HCT116 (cell line): Measurements from ENCODE around the gene SSR2. TPM values are rescaled to one million over a fixed set of nuclear protein-coding genes. Genes with fewer than 3 reads are reported as not detected.

Experiments
- ATAC-seq: fragments of 200-7000 bp; cut with Tn5 transposase; 2 replicates; pipeline ENCODE4 v1.9.1; 2020; ENCODE audit warnings: mild to moderate bottlenecking, moderate library complexity
- BruUV-seq: library from RNA; stranded (reverse); fragments of 400-500 nt; replicated peaks from 2 replicates; lab custom pipeline; 2021; lab: Mats Ljungman, UMichigan
- CTCF ChIA-PET: fragments of 300-600 bp; sonication (Branson Sonifier 250); formaldehyde crosslinking; loops from one replicate; lab custom pipeline; 2021; ENCODE audit warnings: antibody characterized with exemption; lab: Charles Lee
- POLR2A ChIA-PET: fragments of 300-600, 350-600 bp; sonication (Branson Sonifier 250); formaldehyde crosslinking; loops from one replicate; lab custom pipeline; 2021; ENCODE audit warnings: antibody characterized with exemption; lab: Charles Lee
- RAD21 ChIA-PET, 2 experiments: fragments of 300-600 bp; sonication (Branson Sonifier 250); formaldehyde crosslinking; loops; one replicate each; lab custom pipeline; 2023; ENCODE audit warnings: low total read pairs in 2 of 2; ENCODE audit not compliant: uncharacterized antibody in 2 of 2, unreplicated experiment in 2 of 2, low non-redundant PET in 1 of 2; lab: Charles Lee
- DNase-seq: peaks from one replicate; pipeline ENCODE4 v3.0.0-alpha.2; 2010; ENCODE audit warnings: low read depth, low spot score
- H2AFZ ChIP-seq: fragments of 200-600 bp; shearing (Covaris generic), sonication (generic); 2 replicates; pipeline ENCODE4 v1.6.1; 2017; ENCODE audit warnings: low read depth, mixed run types, mixed read lengths, antibody characterized with exemption, low read length; ENCODE audit not compliant: poor library complexity, severe bottlenecking
- H3K27ac ChIP-seq: 2 replicates; pipeline ENCODE4 v1.5.1; 2012; ENCODE audit warnings: low read depth, low read length
- H3K27me3 ChIP-seq: fragments of 200-600 bp; sonication (generic); 2 replicates; pipeline ENCODE4 v1.6.1; 2016; ENCODE audit warnings: mixed run types, low read length, mixed read lengths; ENCODE audit not compliant: insufficient read depth
- H3K36me3 ChIP-seq, 2 experiments: fragments of 200-500 bp in 1 of 2; fragments of 200-600 bp in 1 of 2; sonication (Bioruptor generic) in 1 of 2; sonication (generic) in 1 of 2; 2 replicates each; pipeline versions ENCODE4 v1.5.1 to v1.6.1; 2014 to 2016; ENCODE audit warnings: low read length in 2 of 2, inconsistent platforms in 1 of 2, mixed read lengths in 1 of 2, mixed run types in 1 of 2; ENCODE audit not compliant: insufficient read depth in 2 of 2, control insufficient read depth in 1 of 2
- H3K4me1 ChIP-seq, 2 experiments: fragments of 200-600 bp in 1 of 2; sonication (generic) in 1 of 2; 2 replicates each; pipeline versions ENCODE4 v1.5.1 to v1.6.1; 2012 to 2017; ENCODE audit warnings: low read length in 2 of 2, inconsistent platforms in 1 of 2, mild to moderate bottlenecking in 1 of 2, mixed read lengths in 1 of 2, mixed run types in 1 of 2, moderate library complexity in 1 of 2; ENCODE audit not compliant: insufficient read depth in 2 of 2, control insufficient read depth in 1 of 2
- H3K4me2 ChIP-seq: fragments of 200-600 bp; sonication (generic); 2 replicates; pipeline ENCODE4 v1.6.1; 2017; ENCODE audit warnings: mixed run types, low read length, mixed read lengths
- H3K4me3 ChIP-seq, 2 experiments: fragments of 200-600 bp in 1 of 2; sonication (generic) in 1 of 2; replicated peaks in 1 of 2; 2 replicates each; pipeline ENCODE4 v1.5.1; 2011 to 2016; ENCODE audit warnings: low read length in 2 of 2, control low read depth in 1 of 2, low read depth in 1 of 2, mild to moderate bottlenecking in 1 of 2, mixed read lengths in 1 of 2, mixed run types in 1 of 2
- H3K79me2 ChIP-seq: fragments of 200-600 bp; sonication (generic); 2 replicates; pipeline ENCODE4 v1.6.1; 2017; ENCODE audit warnings: mild to moderate bottlenecking, mixed run types, low read length, moderate library complexity, mixed read lengths; ENCODE audit not compliant: insufficient read depth
- H3K9ac ChIP-seq: fragments of 200-600 bp; sonication (generic); 2 replicates; pipeline ENCODE4 v1.6.1; 2016; ENCODE audit warnings: low read length, mixed read lengths
- H3K9me2 ChIP-seq: fragments of 200-600 bp; sonication (generic), shearing (Covaris generic); 2 replicates; pipeline ENCODE4 v1.6.1; 2017; ENCODE audit warnings: mixed run types, mild to moderate bottlenecking, moderate library complexity; ENCODE audit not compliant: insufficient read depth
- H3K9me3 ChIP-seq, 2 experiments: fragments of 200-500 bp in 1 of 2; fragments of 200-600 bp in 1 of 2; sonication (Bioruptor generic) in 1 of 2; sonication (generic) in 1 of 2; 2 replicates each; pipeline ENCODE4 v1.6.1; 2014 to 2017; ENCODE audit warnings: low read length in 2 of 2, mixed read lengths in 2 of 2, inconsistent platforms in 1 of 2, low read depth in 1 of 2, mild to moderate bottlenecking in 1 of 2, mixed run types in 1 of 2, moderate library complexity in 1 of 2; ENCODE audit not compliant: control insufficient read depth in 1 of 2, insufficient read depth in 1 of 2
- H4K20me1 ChIP-seq: fragments of 200-600 bp; sonication (generic), shearing (Covaris generic); 2 replicates; pipeline ENCODE4 v1.6.1; 2017; ENCODE audit warnings: mixed run types, mild to moderate bottlenecking, moderate library complexity; ENCODE audit not compliant: insufficient read depth
- ATF3 ChIP-seq: IDR thresholded peaks from 2 replicates; pipeline ENCODE4 v1.6.1; 2012
- CBX3 ChIP-seq: IDR thresholded peaks from 2 replicates; pipeline ENCODE4 v1.6.1; 2012; ENCODE audit warnings: low read depth
- CTCF ChIP-seq, 3 experiments: fragments of 200-600 bp in 1 of 3; sonication (generic) in 1 of 3; IDR thresholded peaks in 2 of 3; conservative IDR thresholded peaks in 1 of 3; 2 replicates each; pipeline ENCODE4 v1.5.1; 2012 to 2017; ENCODE audit warnings: low read depth in 2 of 3, low read length in 2 of 3, antibody characterized with exemption in 1 of 3, borderline replicate concordance in 1 of 3, control low read depth in 1 of 3, mild to moderate bottlenecking in 1 of 3, mixed read lengths in 1 of 3, mixed run types in 1 of 3, moderate library complexity in 1 of 3; ENCODE audit not compliant: insufficient read depth in 1 of 3
- EGR1 ChIP-seq: IDR thresholded peaks from 2 replicates; pipeline ENCODE4 v1.6.1; 2012; ENCODE audit warnings: low read depth
- ELF1 ChIP-seq: IDR thresholded peaks from 2 replicates; pipeline ENCODE4 v1.6.1; 2012; ENCODE audit warnings: low read depth, borderline replicate concordance
- EZH2 ChIP-seq: fragments of 200-600 bp; sonication (generic); IDR thresholded peaks from 2 replicates; pipeline ENCODE4 v1.6.1; 2017; ENCODE audit warnings: antibody characterized with exemption, mixed run types
- EZH2phosphoT487 ChIP-seq: fragments of 200-600 bp; IDR thresholded peaks from 2 replicates; pipeline ENCODE4 v1.6.1; 2018; ENCODE audit warnings: antibody characterized with exemption, borderline replicate concordance
- JUND ChIP-seq: IDR thresholded peaks from 2 replicates; pipeline ENCODE4 v1.6.1; 2012
- POLR2A ChIP-seq: IDR thresholded peaks from 2 replicates; pipeline ENCODE4 v1.7.0; 2011; ENCODE audit warnings: borderline replicate concordance; ENCODE audit not compliant: insufficient read depth, insufficient read length; ENCODE audit errors: extremely low read depth
- RAD21 ChIP-seq: IDR thresholded peaks from 2 replicates; pipeline ENCODE4 v1.6.1; 2012; ENCODE audit warnings: low read depth, mild to moderate bottlenecking
- SRF ChIP-seq: IDR thresholded peaks from 2 replicates; pipeline ENCODE4 v1.6.1; 2012; ENCODE audit warnings: low read depth
- YY1 ChIP-seq: IDR thresholded peaks from 2 replicates; pipeline ENCODE4 v1.6.1; 2011; ENCODE audit warnings: low read length, low read depth, moderate library complexity, mild to moderate bottlenecking; ENCODE audit not compliant: insufficient replicate concordance; ENCODE audit errors: extremely low read depth
- ZBTB33 ChIP-seq: IDR thresholded peaks from 2 replicates; pipeline ENCODE4 v1.6.1; 2011; ENCODE audit warnings: mild to moderate bottlenecking, low read length, moderate library complexity; ENCODE audit not compliant: insufficient replicate concordance; ENCODE audit errors: extremely low read depth
- ZFX ChIP-seq: fragments of 450-650 bp; IDR thresholded peaks from 2 replicates; pipeline ENCODE4 v1.6.1; 2017
- ZNF274 ChIP-seq: fragments of 200-500 bp; sonication (Bioruptor generic); IDR thresholded peaks from 2 replicates; pipeline ENCODE4 v1.6.1; 2014; ENCODE audit warnings: mild to moderate bottlenecking, low read depth, low read length, inconsistent platforms
- intact Hi-C: fragments of 100-400 bp; cut with micrococcal nuclease; formaldehyde crosslinking; loops from 2 replicates; pipeline ENCODE4 v1.10.0; 2022
- total RNA-seq: library from RNA; stranded (reverse); gene quantifications from one replicate; pipeline ENCODE4 v1.2.1, GENCODE V29; 2021; ENCODE audit not compliant: unreplicated experiment
- TF ChIP-seq, protein P1 (sequence below): IDR thresholded peaks from 2 replicates; pipeline ENCODE4 v1.6.1; 2012; ENCODE audit warnings: low read depth
- TF ChIP-seq, protein P2 (sequence below): IDR thresholded peaks from 2 replicates; pipeline ENCODE4 v1.6.1; 2012

Gene SSR2
- total RNA-seq, 1 experiment from 2014 or later, result 153 TPM

- RAD21 ChIA-PET, result no interaction called here
- no peak overlapping the region for H3K4me2 ChIP-seq
- H3K27me3 ChIP-seq, result no peaks in the 10 kb centered on the region
- DNase-seq (no peak), ATAC-seq (no peak)
- no peak overlapping the region for H3K9ac ChIP-seq
- H3K9me3 ChIP-seq, result no peaks in the 10 kb centered on the region
- CTCF ChIA-PET, result no interaction called here
- H2AFZ ChIP-seq, result no peak overlapping the region
- BruUV-seq, result no TSS peak
- H3K4me1 ChIP-seq, result peaks cover 0 to 3% of the 10 kb centered on the region in 2 experiments; a peak in 1 of 4 replicates
- no peaks in the 10 kb centered on the region for H4K20me1 ChIP-seq
- no peaks in the 10 kb centered on the region for H3K36me3 ChIP-seq
- POLR2A ChIA-PET, result interaction anchor here (1.1 to 1.5 kb wide), 3 partner anchors 15 to 62 kb away, joined by 3 to 4 read pairs (median 4); partner anchors contain the start of gene KHDC4
- H3K27ac ChIP-seq, result no peak overlapping the region
- intact Hi-C loops, result no loop called here
- H3K79me2 ChIP-seq, result no peaks in the 10 kb centered on the region
- no peak for TF ChIP-seq ZBTB33
- no peak for TF ChIP-seq CBX3
- no peak for TF ChIP-seq ATF3
- TF ChIP-seq RAD21, result no peak
- no peak for TF ChIP-seq JUND
- TF ChIP-seq ELF1, result no peak
- TF ChIP-seq YY1, result no peak
- TF ChIP-seq EZH2phosphoT487, result no peak
- no peak for TF ChIP-seq ZNF274
- TF ChIP-seq EZH2, result no peak
- TF ChIP-seq, protein P1, sequence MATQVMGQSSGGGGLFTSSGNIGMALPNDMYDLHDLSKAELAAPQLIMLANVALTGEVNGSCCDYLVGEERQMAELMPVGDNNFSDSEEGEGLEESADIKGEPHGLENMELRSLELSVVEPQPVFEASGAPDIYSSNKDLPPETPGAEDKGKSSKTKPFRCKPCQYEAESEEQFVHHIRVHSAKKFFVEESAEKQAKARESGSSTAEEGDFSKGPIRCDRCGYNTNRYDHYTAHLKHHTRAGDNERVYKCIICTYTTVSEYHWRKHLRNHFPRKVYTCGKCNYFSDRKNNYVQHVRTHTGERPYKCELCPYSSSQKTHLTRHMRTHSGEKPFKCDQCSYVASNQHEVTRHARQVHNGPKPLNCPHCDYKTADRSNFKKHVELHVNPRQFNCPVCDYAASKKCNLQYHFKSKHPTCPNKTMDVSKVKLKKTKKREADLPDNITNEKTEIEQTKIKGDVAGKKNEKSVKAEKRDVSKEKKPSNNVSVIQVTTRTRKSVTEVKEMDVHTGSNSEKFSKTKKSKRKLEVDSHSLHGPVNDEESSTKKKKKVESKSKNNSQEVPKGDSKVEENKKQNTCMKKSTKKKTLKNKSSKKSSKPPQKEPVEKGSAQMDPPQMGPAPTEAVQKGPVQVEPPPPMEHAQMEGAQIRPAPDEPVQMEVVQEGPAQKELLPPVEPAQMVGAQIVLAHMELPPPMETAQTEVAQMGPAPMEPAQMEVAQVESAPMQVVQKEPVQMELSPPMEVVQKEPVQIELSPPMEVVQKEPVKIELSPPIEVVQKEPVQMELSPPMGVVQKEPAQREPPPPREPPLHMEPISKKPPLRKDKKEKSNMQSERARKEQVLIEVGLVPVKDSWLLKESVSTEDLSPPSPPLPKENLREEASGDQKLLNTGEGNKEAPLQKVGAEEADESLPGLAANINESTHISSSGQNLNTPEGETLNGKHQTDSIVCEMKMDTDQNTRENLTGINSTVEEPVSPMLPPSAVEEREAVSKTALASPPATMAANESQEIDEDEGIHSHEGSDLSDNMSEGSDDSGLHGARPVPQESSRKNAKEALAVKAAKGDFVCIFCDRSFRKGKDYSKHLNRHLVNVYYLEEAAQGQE, result no peak
- TF ChIP-seq, protein P2, sequence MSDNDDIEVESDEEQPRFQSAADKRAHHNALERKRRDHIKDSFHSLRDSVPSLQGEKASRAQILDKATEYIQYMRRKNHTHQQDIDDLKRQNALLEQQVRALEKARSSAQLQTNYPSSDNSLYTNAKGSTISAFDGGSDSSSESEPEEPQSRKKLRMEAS, result no peak
- no peak for TF ChIP-seq POLR2A
- TF ChIP-seq CTCF (IDR thresholded peaks at IDR 0.05 in 2 of 3, conservative IDR thresholded peaks at IDR 0.05 in 1 of 3; ENCODE audit: borderline replicate concordance in 1 of 3, insufficient read depth in 1 of 3, low read depth in 2 of 3, low read length in 2 of 3), result no peak
- no peak for TF ChIP-seq EGR1
- TF ChIP-seq SRF, result no peak
- TF ChIP-seq ZFX, result no peak
- TF ChIP-seq, all 23 proteins: peak for 0
- no peaks in the 10 kb centered on the region for H3K9me2 ChIP-seq
- no peak overlapping the region for H3K4me3 ChIP-seq
Observed at GRCh38 chr1:155996166-155996565, 24.6 kb downstream of the SSR2 start.
